HCT116 (cell line): ENCODE data around the gene TKTL2. TPM values are rescaled to one million over a fixed set of nuclear protein-coding genes. Genes with fewer than 3 reads are reported as not detected.

Experiments used
- ATAC-seq: fragments of 200-7000 bp; cut with Tn5 transposase; 2 replicates; pipeline ENCODE4 v1.9.1; 2020; ENCODE audit warnings: mild to moderate bottlenecking, moderate library complexity
- BruUV-seq: library from RNA; stranded (reverse); fragments of 400-500 nt; replicated peaks from 2 replicates; lab custom pipeline; 2021; lab: Mats Ljungman, UMichigan
- CTCF ChIA-PET: fragments of 300-600 bp; sonication (Branson Sonifier 250); formaldehyde crosslinking; loops from one replicate; lab custom pipeline; 2021; ENCODE audit warnings: antibody characterized with exemption; lab: Charles Lee
- POLR2A ChIA-PET: fragments of 300-600, 350-600 bp; sonication (Branson Sonifier 250); formaldehyde crosslinking; loops from one replicate; lab custom pipeline; 2021; ENCODE audit warnings: antibody characterized with exemption; lab: Charles Lee
- RAD21 ChIA-PET, 2 experiments: fragments of 300-600 bp; sonication (Branson Sonifier 250); formaldehyde crosslinking; loops; one replicate each; lab custom pipeline; 2023; ENCODE audit warnings: low total read pairs in 2 of 2; ENCODE audit not compliant: uncharacterized antibody in 2 of 2, unreplicated experiment in 2 of 2, low non-redundant PET in 1 of 2; lab: Charles Lee
- DNase-seq: peaks from one replicate; pipeline ENCODE4 v3.0.0-alpha.2; 2010; ENCODE audit warnings: low read depth, low spot score
- H2AFZ ChIP-seq: fragments of 200-600 bp; shearing (Covaris generic), sonication (generic); 2 replicates; pipeline ENCODE4 v1.6.1; 2017; ENCODE audit warnings: low read depth, mixed run types, mixed read lengths, antibody characterized with exemption, low read length; ENCODE audit not compliant: poor library complexity, severe bottlenecking
- H3K27ac ChIP-seq: 2 replicates; pipeline ENCODE4 v1.5.1; 2012; ENCODE audit warnings: low read depth, low read length
- H3K27me3 ChIP-seq: fragments of 200-600 bp; sonication (generic); 2 replicates; pipeline ENCODE4 v1.6.1; 2016; ENCODE audit warnings: mixed run types, low read length, mixed read lengths; ENCODE audit not compliant: insufficient read depth
- H3K36me3 ChIP-seq, 2 experiments: fragments of 200-500 bp in 1 of 2; fragments of 200-600 bp in 1 of 2; sonication (Bioruptor generic) in 1 of 2; sonication (generic) in 1 of 2; 2 replicates each; pipeline versions ENCODE4 v1.5.1 to v1.6.1; 2014 to 2016; ENCODE audit warnings: low read length in 2 of 2, inconsistent platforms in 1 of 2, mixed read lengths in 1 of 2, mixed run types in 1 of 2; ENCODE audit not compliant: insufficient read depth in 2 of 2, control insufficient read depth in 1 of 2
- H3K4me1 ChIP-seq, 2 experiments: fragments of 200-600 bp in 1 of 2; sonication (generic) in 1 of 2; 2 replicates each; pipeline versions ENCODE4 v1.5.1 to v1.6.1; 2012 to 2017; ENCODE audit warnings: low read length in 2 of 2, inconsistent platforms in 1 of 2, mild to moderate bottlenecking in 1 of 2, mixed read lengths in 1 of 2, mixed run types in 1 of 2, moderate library complexity in 1 of 2; ENCODE audit not compliant: insufficient read depth in 2 of 2, control insufficient read depth in 1 of 2
- H3K4me2 ChIP-seq: fragments of 200-600 bp; sonication (generic); 2 replicates; pipeline ENCODE4 v1.6.1; 2017; ENCODE audit warnings: mixed run types, low read length, mixed read lengths
- H3K4me3 ChIP-seq, 2 experiments: fragments of 200-600 bp in 1 of 2; sonication (generic) in 1 of 2; replicated peaks in 1 of 2; 2 replicates each; pipeline ENCODE4 v1.5.1; 2011 to 2016; ENCODE audit warnings: low read length in 2 of 2, control low read depth in 1 of 2, low read depth in 1 of 2, mild to moderate bottlenecking in 1 of 2, mixed read lengths in 1 of 2, mixed run types in 1 of 2
- H3K79me2 ChIP-seq: fragments of 200-600 bp; sonication (generic); 2 replicates; pipeline ENCODE4 v1.6.1; 2017; ENCODE audit warnings: mild to moderate bottlenecking, mixed run types, low read length, moderate library complexity, mixed read lengths; ENCODE audit not compliant: insufficient read depth
- H3K9ac ChIP-seq: fragments of 200-600 bp; sonication (generic); 2 replicates; pipeline ENCODE4 v1.6.1; 2016; ENCODE audit warnings: low read length, mixed read lengths
- H3K9me2 ChIP-seq: fragments of 200-600 bp; sonication (generic), shearing (Covaris generic); 2 replicates; pipeline ENCODE4 v1.6.1; 2017; ENCODE audit warnings: mixed run types, mild to moderate bottlenecking, moderate library complexity; ENCODE audit not compliant: insufficient read depth
- H3K9me3 ChIP-seq, 2 experiments: fragments of 200-500 bp in 1 of 2; fragments of 200-600 bp in 1 of 2; sonication (Bioruptor generic) in 1 of 2; sonication (generic) in 1 of 2; 2 replicates each; pipeline ENCODE4 v1.6.1; 2014 to 2017; ENCODE audit warnings: low read length in 2 of 2, mixed read lengths in 2 of 2, inconsistent platforms in 1 of 2, low read depth in 1 of 2, mild to moderate bottlenecking in 1 of 2, mixed run types in 1 of 2, moderate library complexity in 1 of 2; ENCODE audit not compliant: control insufficient read depth in 1 of 2, insufficient read depth in 1 of 2
- H4K20me1 ChIP-seq: fragments of 200-600 bp; sonication (generic), shearing (Covaris generic); 2 replicates; pipeline ENCODE4 v1.6.1; 2017; ENCODE audit warnings: mixed run types, mild to moderate bottlenecking, moderate library complexity; ENCODE audit not compliant: insufficient read depth
- RAD21 ChIP-seq: IDR thresholded peaks from 2 replicates; pipeline ENCODE4 v1.6.1; 2012; ENCODE audit warnings: low read depth, mild to moderate bottlenecking
- intact Hi-C: fragments of 100-400 bp; cut with micrococcal nuclease; formaldehyde crosslinking; loops from 2 replicates; pipeline ENCODE4 v1.10.0; 2022
- total RNA-seq: library from RNA; stranded (reverse); gene quantifications from one replicate; pipeline ENCODE4 v1.2.1, GENCODE V29; 2021; ENCODE audit not compliant: unreplicated experiment
- TF ChIP-seq, protein P1 (sequence below), 3 experiments: fragments of 200-600 bp in 1 of 3; sonication (generic) in 1 of 3; IDR thresholded peaks in 2 of 3; conservative IDR thresholded peaks in 1 of 3; 2 replicates each; pipeline ENCODE4 v1.5.1; 2012 to 2017; ENCODE audit warnings: low read depth in 2 of 3, low read length in 2 of 3, antibody characterized with exemption in 1 of 3, borderline replicate concordance in 1 of 3, control low read depth in 1 of 3, mild to moderate bottlenecking in 1 of 3, mixed read lengths in 1 of 3, mixed run types in 1 of 3, moderate library complexity in 1 of 3; ENCODE audit not compliant: insufficient read depth in 1 of 3
- TF ChIP-seq, protein P2 (sequence below): IDR thresholded peaks from 2 replicates; pipeline ENCODE4 v1.6.1; 2012; ENCODE audit warnings: low read depth

TKTL2 gene
- total RNA-seq, 1 experiment from 2014 or later = not detected

DNA sequence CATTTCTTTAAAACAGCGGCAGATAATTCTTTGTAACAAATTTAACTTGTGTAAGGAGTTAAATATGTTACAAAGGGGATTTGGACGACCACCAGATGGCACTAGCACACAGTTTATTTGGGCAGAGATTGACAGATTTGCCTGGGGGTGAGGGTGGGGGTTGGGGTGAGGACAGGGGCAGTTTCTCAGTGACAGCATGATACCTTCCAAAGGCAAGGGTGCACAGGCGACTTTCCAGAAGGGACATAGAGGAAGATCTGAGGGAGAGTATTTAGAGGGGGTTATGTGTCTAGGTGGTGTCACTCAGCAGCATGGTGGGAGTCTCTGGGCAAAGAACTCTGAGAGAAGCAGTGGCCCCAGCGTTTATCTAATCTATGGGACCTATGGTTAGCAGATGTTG is 11.4 kb upstream of the TKTL2 start:
- ATAC-seq (peak; percentile 89), DNase-seq (peak; percentile 50)
- intact Hi-C loops = loop anchor here (1.0 to 10.0 kb wide), 4 partner anchors 63 to 1260 kb away; no protein-coding TSS in a partner anchor
- no peak overlapping the region for H3K9ac ChIP-seq
- TF ChIP-seq, protein P1, sequence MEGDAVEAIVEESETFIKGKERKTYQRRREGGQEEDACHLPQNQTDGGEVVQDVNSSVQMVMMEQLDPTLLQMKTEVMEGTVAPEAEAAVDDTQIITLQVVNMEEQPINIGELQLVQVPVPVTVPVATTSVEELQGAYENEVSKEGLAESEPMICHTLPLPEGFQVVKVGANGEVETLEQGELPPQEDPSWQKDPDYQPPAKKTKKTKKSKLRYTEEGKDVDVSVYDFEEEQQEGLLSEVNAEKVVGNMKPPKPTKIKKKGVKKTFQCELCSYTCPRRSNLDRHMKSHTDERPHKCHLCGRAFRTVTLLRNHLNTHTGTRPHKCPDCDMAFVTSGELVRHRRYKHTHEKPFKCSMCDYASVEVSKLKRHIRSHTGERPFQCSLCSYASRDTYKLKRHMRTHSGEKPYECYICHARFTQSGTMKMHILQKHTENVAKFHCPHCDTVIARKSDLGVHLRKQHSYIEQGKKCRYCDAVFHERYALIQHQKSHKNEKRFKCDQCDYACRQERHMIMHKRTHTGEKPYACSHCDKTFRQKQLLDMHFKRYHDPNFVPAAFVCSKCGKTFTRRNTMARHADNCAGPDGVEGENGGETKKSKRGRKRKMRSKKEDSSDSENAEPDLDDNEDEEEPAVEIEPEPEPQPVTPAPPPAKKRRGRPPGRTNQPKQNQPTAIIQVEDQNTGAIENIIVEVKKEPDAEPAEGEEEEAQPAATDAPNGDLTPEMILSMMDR (IDR thresholded peaks at IDR 0.05 in 2 of 3, conservative IDR thresholded peaks at IDR 0.05 in 1 of 3; ENCODE audit: borderline replicate concordance in 1 of 3, insufficient read depth in 1 of 3, low read depth in 2 of 3, low read length in 2 of 3) = peak; percentile 50 to 78 (median 61); a peak in 5 of 6 replicates
- TF ChIP-seq, protein P2, sequence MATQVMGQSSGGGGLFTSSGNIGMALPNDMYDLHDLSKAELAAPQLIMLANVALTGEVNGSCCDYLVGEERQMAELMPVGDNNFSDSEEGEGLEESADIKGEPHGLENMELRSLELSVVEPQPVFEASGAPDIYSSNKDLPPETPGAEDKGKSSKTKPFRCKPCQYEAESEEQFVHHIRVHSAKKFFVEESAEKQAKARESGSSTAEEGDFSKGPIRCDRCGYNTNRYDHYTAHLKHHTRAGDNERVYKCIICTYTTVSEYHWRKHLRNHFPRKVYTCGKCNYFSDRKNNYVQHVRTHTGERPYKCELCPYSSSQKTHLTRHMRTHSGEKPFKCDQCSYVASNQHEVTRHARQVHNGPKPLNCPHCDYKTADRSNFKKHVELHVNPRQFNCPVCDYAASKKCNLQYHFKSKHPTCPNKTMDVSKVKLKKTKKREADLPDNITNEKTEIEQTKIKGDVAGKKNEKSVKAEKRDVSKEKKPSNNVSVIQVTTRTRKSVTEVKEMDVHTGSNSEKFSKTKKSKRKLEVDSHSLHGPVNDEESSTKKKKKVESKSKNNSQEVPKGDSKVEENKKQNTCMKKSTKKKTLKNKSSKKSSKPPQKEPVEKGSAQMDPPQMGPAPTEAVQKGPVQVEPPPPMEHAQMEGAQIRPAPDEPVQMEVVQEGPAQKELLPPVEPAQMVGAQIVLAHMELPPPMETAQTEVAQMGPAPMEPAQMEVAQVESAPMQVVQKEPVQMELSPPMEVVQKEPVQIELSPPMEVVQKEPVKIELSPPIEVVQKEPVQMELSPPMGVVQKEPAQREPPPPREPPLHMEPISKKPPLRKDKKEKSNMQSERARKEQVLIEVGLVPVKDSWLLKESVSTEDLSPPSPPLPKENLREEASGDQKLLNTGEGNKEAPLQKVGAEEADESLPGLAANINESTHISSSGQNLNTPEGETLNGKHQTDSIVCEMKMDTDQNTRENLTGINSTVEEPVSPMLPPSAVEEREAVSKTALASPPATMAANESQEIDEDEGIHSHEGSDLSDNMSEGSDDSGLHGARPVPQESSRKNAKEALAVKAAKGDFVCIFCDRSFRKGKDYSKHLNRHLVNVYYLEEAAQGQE = no peak
- TF ChIP-seq RAD21 = peak; percentile 70
- H3K27ac ChIP-seq = no peak overlapping the region
- no peak overlapping the region for H3K4me2 ChIP-seq
- no peaks in the 10 kb centered on the region for H3K9me2 ChIP-seq
- ChIA-PET RAD21 (no interaction called here), POLR2A (interaction anchor here (1.5 kb wide), 1 partner anchor 9 kb away, joined by 7 read pairs; the partner anchor contains the start of gene TMA16), CTCF (interaction anchor here (1.0 kb wide), 1 partner anchor 65 kb away, joined by 4 read pairs; no protein-coding TSS in a partner anchor)
- H3K9me3 ChIP-seq = no peaks in the 10 kb centered on the region
- no peaks in the 10 kb centered on the region for H3K4me1 ChIP-seq
- H2AFZ ChIP-seq = no peak overlapping the region
- no peaks in the 10 kb centered on the region for H3K79me2 ChIP-seq
- no peaks in the 10 kb centered on the region for H3K36me3 ChIP-seq
- no peaks in the 10 kb centered on the region for H3K27me3 ChIP-seq
- H3K4me3 ChIP-seq = no peak overlapping the region
- no TSS peak for BruUV-seq
- no peaks in the 10 kb centered on the region for H4K20me1 ChIP-seq
